Activated CD8-positive, alpha-beta memory T cell treated with anti-CD3 and anti-CD28 coated beads, Interleukin-2, amount 50 U/mL, for 1 hour (primary cell): ENCODE results near the gene SDK2.

ENCODE experiments used
- DNase-seq: peaks from one replicate; pipeline ENCODE4 v3.0.0-alpha.2; 2020; ENCODE audit errors: extremely low read depth

The SDK2 gene

DNA sequence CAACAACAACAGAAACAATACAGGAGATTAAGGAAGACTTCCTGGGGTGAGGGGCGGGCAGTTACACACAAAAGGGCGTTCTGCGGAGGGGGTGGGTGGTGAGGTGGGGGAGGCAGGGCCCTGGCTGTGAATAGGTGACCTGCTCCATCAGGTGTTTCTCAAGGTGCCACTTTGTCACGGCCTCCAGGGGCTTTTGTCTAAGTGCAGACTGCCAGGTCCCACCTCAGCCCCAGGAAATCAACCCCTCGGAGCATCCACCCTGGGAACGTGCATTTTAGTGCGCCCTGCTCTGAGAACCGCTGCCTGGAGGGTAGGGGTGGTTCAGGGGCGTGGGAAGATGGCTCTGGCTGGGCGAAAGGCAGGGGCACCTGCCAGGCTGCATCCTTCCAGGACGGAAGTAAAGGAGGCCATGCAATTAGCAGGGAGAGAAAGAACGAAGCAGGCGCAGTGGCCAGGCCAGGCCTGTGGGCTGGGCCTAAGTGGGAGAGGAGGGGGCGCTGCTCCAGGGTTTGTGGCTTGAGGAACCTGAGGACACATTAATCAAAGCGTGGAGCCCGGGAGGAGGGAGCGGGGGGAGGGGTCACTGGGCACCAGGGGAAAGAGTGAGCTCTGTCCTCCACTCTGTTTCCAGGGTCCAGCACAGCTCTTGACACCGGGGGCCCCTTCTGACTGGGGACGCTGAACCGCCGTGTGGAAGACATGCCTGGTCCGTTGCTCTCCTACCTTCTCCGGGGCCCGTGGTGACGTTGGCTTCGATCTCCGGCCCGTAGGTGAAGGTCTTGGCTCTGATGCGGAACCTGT, 283.1 kb downstream of the SDK2 start:
- DNase-seq = no peak

DNA sequence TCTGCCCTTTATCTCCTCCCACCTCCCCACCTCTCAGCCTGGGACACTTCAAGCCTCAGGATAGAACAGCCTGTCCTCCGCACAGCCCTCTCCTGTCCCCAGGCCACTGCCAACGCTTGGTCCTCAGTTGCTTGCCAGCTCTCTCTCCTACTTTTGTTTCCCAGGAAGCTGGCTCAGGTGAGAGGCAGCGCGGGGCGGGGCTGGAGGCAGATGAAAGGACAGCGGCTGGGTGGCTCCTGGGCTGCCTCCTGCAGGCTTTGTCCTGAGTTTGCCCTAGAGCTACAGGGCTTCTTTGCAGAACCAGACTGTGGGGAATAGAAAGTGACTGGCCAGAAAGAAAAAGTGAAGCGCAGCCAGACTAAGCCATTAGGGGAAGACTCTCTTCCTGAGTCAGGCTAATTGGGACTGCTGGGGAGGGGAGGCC, 284.2 kb downstream of the SDK2 start:
- DNase-seq = no peak

DNA sequence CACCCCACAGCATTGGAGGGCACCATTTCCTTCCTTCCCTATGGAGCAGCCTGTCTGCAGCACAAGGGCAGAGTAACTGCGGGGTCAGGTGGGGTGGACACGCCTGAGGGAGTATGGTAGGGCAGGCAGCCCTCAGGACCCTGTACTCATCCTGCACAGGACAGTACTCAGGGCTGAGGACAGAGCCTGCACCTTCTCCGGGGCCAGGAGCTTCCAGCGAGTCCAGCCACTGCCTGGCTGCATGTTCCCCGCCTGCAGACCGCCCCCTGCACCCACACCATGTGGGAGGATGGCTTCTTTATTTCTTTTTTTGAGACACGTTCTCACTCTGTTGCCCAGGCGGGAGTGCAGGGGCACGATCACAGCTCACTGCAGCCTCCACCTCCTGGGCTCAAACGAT, 284.9 kb downstream of the SDK2 start:
- no peak for DNase-seq

DNA sequence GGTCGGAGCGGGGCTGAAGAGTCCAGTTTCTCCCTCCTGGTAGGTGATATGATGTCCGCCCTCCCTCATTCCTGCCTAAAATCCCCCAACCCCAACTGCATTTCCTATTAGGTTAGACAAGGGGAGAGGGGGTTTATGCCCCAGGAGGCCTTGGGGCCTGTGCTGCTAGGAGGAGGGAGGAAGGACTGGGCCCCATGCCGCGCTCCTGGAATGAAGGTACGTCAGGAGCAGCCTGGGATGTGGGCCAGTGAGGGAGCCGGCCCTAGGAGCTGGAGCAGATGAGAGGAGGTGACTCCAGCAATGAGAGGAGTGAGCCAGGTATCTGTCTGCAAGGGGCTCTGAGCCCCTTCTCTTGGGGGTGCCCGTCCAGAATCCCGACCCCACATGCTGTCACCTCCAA, 285.6 kb downstream of the SDK2 start:
- no peak for DNase-seq

DNA sequence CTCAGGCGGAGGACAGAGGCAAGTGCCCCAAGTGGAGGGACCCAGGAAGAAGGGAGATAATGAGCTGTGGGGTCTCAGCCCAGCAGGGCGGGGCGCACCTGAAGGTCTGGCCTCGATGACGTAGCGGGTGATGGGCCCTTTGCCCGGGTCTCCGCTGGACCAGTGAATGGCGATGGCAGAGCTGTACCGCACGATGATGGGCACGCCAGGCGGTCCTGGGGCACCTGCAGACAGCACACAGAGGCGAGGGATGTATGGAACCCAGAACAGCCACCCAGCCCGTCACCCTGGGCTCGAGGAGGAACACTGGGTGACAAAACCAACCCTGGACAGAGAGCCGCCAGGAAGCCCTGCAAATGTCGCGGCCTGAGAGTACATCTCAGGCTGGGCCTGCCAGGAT, 286.3 kb downstream of the SDK2 start:
- no peak for DNase-seq

DNA sequence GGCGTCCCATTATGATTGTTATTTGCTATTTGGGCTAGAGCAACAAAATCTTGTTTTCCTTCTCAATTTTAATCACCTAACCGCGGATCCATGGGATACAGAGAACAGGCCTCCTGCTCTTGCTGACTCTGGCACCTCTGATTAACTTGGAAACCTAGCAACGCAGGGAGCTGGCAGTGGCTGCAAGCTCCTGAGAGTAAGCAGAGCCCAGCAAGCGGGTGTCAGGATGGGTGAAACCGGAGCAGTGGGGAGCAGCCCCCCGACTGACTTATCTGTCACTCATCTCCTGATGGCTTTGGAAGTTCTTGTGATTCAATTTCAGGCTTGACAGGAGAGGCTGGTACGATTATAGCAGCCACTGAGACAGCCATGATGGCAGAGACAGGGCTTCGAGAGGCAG, 286.9 kb downstream of the SDK2 start:
- DNase-seq = no peak

DNA sequence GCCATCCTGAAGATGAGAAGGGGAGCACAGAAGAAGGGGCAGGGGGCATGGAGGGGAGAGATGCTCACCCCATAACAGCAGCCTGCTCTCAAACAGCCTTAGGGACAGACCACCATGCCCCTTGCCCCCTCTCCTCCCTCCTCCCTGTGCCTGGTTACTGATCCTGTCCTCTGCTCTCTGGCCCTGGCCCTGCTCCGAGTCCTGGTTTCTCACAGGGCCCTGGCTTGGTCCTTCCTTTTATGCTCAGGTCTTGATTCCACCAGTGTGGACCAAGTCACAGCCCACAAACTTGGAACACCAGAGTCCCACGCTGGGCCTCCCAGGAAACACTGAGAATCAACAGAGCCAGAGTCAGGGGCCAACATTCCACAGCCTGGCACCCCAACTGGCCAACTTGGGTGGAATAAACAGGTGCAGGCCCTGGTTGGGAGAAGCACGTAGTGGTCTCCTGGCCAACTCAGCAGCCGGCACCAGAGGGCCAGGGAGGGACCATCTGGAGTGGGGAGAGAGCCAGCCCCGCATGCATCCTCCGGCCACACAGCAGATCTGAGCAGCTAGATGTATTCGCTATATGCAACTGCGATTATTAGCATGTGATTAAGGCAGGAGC, 287.6 kb downstream of the SDK2 start:
- DNase-seq = no peak

DNA sequence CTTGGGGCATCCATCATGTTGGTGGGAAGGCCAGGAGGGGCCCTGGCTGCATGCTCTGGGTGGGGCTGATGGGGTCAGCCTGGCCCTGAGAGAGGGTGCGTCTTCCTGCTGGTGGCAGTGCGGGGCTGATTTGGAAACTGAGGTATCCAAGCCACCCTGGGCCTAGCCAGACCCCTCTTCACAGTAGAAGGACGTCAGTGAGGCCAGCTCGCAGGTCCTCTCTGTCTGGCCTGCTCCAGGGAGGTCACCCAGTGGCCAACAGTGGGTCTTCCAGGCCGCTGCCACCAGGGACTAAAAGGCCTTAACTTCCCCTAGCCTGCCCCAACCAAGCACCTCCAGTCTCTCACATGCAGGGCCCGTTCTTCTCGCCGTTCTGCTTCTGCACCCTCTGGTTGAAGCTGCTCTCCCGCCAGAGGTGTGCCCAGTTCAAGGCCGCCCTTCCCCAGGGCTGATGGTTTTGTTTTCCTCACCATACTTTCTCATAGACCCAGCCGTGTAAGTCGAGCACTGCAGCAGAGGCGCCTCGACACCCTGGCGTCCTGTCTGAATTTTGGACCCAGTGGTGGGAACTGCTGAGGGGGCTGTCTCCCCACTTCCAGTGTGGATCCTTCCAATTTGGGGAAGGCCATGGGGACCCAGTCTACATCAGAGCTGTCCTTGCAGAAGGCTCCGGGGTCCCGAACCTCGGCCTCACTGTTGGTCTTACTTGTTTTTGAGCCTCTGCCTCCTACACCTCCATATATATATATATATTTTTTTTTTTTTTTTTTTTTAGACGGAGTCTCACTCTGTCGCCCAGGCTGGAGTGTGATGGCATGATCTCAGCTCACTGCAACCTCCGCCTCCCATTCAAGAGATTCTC, 289.6 kb downstream of the SDK2 start:
- DNase-seq = no peak

DNA sequence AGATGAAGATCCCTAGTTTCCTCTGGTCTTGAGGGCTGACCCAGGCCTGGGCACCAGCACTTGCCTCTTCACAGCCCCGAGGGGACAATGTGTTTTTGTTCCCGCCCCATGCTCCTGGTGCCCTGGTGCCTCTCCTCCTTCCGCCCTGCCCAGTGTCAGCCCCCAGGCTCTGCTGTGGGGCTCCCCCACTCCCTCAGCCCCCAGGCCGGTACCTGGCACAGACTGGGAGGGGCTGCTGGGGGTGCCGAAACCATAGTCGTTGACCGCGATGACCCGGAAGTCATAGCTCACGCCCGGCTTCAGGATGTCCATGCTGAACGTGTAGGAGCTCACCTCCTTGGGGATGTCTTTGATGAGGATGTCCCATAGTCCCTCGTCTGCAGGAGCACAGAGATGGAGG, 292.0 kb downstream of the SDK2 start:
- DNase-seq = no peak

DNA sequence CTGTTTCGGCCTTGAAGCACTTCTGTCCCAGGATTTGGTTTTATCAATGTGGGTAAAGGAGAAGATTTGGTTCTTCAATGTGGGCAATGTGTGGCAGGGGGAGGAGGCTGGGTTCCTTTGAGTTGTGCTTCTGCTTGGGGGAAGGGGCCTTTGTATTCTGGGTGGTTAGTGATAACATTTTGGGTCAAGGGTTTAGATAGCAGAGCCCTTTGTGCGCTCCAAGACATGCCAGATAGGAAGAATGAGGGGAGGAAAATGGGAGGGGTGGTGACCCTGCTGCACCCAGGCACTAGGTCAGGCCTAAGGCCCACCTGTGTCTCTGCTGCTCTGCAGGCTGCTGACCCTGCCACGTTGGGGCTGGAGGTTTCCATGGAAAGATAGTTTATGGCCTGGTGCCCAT, 292.5 kb downstream of the SDK2 start:
- no peak for DNase-seq

DNA sequence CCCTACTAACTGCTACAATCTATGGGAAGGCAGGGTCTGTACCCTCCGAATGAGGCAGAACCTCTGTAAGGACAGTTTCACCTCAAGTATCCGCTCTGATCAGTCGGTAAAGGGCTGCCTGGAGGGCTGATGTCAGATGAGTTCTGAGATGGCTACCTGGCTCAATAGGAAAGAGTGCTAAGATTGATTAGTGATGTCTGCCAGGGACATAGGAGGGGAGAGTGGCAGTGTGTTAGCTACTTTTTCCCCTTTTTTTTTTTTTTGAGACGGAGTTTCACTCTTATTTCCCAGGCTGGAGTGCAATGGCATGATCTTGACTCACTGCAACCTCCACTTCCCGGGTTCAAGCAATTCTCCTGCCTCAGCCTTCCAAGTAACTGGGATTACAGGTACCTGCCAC, 293.4 kb downstream of the SDK2 start:
- no peak for DNase-seq

DNA sequence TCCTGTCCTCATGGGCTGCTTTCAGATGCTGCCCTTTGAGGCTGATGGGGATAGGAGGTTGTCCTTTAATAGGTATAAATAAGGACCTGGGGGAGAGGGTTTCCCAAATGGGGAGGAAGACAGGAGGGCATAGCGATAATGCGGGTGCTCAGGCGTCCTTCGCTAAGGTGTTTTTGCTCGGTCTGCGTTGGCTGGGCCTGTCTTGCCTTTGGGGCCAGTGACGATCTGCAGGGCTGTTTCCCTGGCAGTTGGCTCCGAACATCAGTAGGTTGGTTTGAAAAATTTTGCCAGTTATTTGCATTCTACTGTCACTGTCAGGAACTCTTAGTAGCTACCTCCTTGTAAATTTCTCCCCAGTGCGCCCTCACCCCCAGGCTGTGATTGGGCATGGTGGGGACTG, 294.6 kb downstream of the SDK2 start:
- DNase-seq = no peak

DNA sequence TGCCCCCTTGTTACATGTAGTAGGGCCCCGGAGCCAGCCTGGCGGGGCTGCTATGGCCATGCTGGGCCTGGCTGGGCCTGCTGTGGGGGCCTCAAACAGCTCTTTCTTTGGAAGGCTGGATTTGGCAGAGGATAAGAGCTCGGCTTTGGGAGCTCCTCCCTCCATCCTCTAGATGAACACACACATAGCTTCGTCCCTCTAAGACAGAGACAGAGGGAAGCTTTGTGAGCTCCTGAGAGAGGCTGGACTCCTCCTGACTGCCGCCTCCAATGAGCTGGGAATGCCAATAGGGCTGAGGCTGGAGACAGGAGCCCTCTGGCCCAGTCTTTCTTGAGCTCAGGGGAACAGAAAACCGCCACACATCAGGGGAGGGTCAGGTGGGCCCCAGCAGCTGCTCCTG, 295.1 kb downstream of the SDK2 start:
- DNase-seq = no peak

DNA sequence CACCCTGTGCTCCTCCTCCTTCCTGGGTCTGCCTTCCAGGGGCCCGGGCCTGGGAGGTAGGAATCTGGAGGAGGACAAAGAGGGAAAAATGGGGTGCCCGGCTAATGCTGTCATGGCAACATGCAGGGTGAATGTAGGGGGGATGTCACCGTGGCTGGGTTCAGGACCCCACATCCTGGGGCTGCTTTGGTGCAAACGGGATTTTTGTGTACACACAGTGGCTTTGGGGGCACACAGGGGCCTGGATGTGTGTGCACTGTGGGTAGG, 295.5 kb downstream of the SDK2 start:
- DNase-seq = no peak

DNA sequence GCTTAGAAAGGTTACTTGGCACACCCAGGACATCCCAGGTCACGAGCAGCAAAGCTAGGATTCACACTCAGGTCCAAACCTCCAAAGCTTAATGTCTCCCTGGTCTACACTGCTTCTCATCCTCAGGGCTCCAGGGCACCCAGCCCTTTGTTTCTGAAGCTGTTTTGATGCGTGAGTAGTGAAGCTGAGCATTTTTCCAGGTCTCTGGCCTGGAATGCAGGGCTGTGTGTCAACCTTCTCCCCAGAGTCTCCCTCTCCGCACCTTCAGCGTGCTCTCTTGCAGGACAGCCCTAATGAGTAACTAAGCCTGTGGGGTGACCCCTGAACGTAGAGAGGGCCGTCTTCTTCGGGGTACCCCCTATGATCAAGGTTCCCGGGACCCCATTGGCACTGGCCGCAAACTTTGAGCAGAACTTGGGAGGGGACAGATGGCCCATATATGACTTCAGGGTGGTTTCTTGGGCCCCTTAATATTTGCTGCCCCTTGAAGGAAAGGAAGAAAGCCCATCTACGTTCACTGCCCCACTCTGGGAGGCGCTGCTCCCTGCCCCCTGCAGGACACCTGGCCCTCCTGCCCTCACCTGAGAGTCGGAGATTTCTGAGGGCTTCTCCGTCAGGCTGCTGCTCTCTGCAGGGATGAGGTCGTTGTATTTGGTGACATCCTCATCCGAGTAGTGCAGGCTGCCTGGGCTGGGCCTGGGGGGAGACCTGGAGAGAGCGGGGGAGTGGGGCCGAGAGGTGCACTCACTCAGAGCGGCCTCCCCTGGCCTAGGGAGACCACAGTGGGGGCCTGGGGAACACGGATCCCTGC, 296.0 kb downstream of the SDK2 start:
- no peak for DNase-seq

DNA sequence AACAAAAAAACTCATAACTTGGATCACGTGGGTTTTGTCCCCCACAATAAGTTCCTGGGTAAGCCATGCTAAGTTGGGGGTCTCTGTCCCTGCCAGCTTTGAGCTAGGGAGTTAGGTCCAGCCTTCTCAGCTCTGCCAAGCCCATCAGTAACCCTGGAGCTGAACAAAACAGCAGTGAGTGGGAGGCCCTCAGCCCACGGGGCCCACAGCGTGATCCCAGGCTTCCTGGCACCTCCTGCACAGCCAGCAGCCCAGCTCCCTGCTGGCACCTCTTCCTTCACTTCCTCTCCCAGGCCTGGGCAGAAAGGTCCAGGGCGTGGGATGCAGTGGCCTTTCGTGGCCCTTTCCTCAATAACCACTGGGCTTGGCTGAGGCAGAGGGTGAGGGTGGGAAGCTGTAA, 296.9 kb downstream of the SDK2 start:
- DNase-seq = no peak

DNA sequence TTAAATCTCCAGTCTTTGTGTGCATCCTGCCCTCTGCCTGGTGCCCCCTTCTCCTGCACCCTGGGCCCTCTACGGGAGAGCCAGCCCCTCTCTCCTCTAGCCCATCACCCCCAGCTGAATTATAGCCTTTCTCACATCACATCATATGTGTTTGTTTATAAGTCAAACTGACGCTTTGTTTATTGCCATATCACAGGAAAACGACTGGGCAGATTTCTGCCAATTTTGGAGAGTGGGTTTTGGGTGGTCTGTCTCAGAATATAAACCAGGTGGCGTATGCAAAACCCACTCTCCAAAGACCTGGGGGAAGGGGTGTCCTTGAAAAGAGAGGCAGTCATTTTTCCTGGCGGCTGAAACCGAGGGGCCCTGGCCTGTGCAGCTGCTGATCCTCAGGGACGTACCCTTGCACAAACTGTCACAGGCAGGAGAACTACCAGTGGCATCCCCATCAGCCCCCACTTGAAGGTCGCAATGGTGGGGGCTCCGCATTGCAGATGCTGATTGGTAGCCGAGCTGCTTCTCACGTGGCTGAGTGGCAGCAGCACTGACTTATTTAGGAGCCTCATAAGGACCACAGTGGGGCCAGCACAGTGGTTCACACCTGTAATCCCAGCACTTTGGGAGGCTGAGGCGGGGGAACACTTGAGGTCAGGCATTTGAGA, 297.6 kb downstream of the SDK2 start:
- no peak for DNase-seq

DNA sequence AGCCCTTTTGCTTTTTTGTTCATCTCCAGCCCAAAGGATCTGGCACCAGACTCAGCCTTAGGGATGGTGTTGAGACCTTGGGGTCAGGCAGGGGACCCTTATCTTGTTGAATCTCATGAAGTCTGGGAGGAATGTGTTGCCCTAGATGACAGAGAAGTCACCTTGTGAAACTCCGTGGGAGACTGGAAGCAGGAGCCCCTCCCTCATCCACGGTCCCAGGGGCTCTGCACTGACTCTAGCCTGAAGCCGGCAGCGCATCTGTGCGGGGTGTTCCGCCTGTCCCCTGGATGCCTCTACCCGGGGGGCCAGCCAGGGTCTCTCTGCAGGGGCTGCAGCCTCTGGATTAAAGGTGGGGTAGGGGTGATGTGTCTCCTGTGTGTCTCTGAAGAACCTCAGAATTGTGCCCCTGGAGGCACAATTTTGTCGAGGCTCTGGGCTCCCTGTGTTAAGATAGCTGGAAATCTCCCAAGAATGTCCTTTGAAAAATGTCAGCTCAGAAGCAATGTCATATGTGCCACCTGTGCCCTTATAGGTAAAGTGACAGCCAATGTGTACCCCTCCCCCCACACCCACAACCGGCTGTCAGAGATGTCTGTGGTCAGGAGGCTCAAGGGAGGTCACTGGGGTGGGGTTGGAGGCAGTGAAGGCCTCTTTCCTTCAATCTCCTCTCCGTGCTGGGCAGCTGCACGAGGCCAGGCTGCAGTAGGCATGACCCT, 300.3 kb downstream of the SDK2 start:
- DNase-seq = no peak

DNA sequence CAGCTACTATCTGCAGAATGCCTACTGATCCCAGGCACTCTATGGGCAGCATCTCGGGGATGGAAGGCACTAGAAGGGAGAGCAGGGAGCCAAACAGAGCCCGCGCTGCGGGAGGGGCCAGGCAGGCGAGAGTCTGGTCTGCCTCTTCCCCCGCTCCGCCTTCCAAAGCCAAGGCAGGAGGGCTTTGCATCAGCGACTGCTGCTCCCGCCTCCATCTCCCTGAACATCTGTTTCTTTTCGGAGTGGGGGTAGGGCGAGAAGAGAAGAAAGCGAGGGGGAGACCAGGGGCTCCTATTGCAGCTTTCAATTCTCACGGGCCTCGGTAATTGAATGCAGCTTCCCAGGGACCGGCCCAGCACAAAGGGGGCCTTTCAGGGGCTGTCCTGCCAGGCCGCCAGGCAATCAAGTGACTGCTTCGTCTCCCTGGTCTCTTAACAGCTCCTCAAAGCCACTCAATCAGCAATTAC, 301.0 kb downstream of the SDK2 start:
- DNase-seq = no peak

DNA sequence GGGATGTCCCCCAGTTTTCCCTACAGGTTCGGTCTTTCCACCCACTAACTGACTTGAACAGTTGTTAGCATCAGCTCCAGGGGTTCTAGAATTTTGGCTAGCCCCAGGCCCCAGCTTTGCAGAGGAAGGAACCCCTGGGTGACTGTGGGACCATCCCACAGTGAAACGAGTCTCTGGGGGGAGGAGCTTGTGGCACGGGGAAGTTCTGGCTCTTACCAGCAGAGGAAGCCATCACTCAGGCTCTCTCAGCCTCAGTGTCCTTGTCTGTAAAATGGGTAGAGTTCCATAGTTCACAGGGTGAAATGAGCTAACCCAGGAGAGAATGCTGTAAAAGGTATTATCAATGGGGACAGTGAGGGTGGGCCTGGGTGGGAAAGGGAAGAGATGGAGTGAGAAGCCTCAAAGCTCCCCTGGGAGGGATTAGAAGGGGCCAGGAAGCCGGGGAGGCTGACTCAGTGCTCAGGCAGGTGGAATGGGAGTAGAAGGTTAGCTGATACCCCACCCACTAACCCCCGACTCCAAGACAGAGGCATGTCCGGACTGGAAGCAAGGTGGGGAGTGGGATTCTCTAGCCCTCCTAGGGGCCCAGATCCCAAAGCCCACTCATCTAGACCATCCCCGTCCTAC, 301.6 kb downstream of the SDK2 start:
- no peak for DNase-seq
